Activated CD4-positive, alpha-beta T cell treated with anti-CD3 and anti-CD28 coated beads for 36 hours (primary cell): Measurements from ENCODE around the gene KCNC2. TPM values are rescaled to one million over a fixed set of nuclear protein-coding genes. Genes with fewer than 3 reads are reported as not detected.

Experiments
- ATAC-seq: fragments of 200-7000 bp; cut with Tn5 transposase; one replicate; pipeline ENCODE4 v1.10.0; 2021; ENCODE audit warnings: mild to moderate bottlenecking, moderate library complexity
- CTCF ChIA-PET: fragments of 350-600 bp; sonication (Branson Sonifier 250); formaldehyde crosslinking; loops from one replicate; lab custom pipeline; 2021; ENCODE audit warnings: antibody characterized with exemption; lab: Charles Lee
- POLR2A ChIA-PET: fragments of 350-600 bp; sonication (Branson Sonifier 250); formaldehyde crosslinking; loops from one replicate; lab custom pipeline; 2021; ENCODE audit warnings: antibody characterized with exemption, inconsistent platforms; lab: Charles Lee
- DNase-seq: peaks from one replicate; pipeline ENCODE4 v3.0.0-alpha.2; 2020
- H3K27ac Mint-ChIP-seq: one replicate; pipeline ENCODE4 v1.8.0; 2021; ENCODE audit warnings: mixed read lengths
- H3K27me3 Mint-ChIP-seq: one replicate; pipeline ENCODE4 v1.8.0; 2021; ENCODE audit warnings: mixed read lengths
- H3K36me3 Mint-ChIP-seq: one replicate; pipeline ENCODE4 v1.8.0; 2021; ENCODE audit warnings: low read depth, mixed read lengths
- H3K4me1 Mint-ChIP-seq: one replicate; pipeline ENCODE4 v1.8.0; 2021; ENCODE audit warnings: mixed read lengths
- H3K4me3 Mint-ChIP-seq: one replicate; pipeline ENCODE4 v1.8.0; 2021; ENCODE audit warnings: mild to moderate bottlenecking, moderate library complexity, mixed read lengths
- H3K9me3 Mint-ChIP-seq: one replicate; pipeline ENCODE4 v1.8.0; 2021; ENCODE audit warnings: low read depth, mixed read lengths
- intact Hi-C, 2 experiments: fragments of 100-400 bp; cut with DNase I in 1 of 2; cut with micrococcal nuclease in 1 of 2; formaldehyde crosslinking; loops; one replicate each; pipeline versions ENCODE4 v1.14.2 to v1.15.1; 2022 to 2024; cut with DNase I, micrococcal nuclease
- total RNA-seq, 2 experiments: library from RNA; stranded (reverse); gene quantifications; one replicate each; pipeline ENCODE4 v1.2.3, GENCODE V29; 2021

Gene KCNC2
- total RNA-seq, 2 experiments from 2014 or later: not detected

DNA sequence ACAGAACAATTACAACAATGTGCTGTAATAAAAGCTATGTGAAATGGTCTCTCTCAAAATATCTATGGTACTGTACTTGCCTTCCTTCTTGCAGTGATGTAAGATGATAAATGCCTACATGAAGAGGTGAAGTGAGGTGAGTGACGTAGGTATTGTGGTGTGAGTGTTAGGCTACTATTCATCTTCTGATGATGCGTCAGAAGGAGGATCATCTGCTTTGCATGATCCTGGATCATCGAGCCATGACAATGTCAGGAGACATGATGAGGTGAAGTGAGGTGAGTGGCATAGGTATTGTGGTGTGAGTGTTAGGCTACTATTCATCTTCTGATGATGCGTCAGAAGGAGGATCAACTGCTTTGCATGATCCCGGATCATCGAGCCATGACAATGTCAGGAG, 105.8 kb downstream of the KCNC2 start:
- no peak for ATAC-seq
- H3K27ac Mint-ChIP-seq: no peak overlapping the region
- POLR2A ChIA-PET: no interaction called here
- intact Hi-C loops: no loop called here
- H3K4me1 Mint-ChIP-seq: no peaks in the 10 kb centered on the region
- H3K9me3 Mint-ChIP-seq: no peaks in the 10 kb centered on the region
- H3K4me3 Mint-ChIP-seq: no peak overlapping the region
- no peaks in the 10 kb centered on the region for H3K27me3 Mint-ChIP-seq
- no peak for DNase-seq
- CTCF ChIA-PET: no interaction called here
- H3K36me3 Mint-ChIP-seq: no peaks in the 10 kb centered on the region

DNA sequence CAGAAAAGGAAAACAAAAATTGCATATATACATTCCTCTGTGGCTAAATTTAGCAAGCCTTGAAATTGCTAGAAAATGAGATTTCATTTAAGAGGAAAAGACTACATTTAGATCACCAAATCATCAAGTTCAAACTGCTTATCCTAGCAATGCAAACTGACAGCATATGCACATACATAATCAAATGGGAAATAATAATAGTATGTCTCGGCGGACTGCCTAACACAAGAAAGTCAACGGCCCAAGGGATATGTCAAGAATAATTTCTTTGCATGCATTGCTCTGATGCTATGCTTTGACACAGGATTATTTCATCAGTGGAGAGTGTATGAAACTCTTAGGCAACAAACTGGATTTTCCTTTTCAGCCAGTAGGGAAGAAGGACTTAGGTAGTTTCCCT, 107.9 kb downstream of the KCNC2 start:
- no peaks in the 10 kb centered on the region for H3K36me3 Mint-ChIP-seq
- H3K9me3 Mint-ChIP-seq: no peaks in the 10 kb centered on the region
- no peak overlapping the region for H3K4me3 Mint-ChIP-seq
- POLR2A ChIA-PET: no interaction called here
- no peaks in the 10 kb centered on the region for H3K27me3 Mint-ChIP-seq
- ATAC-seq: no peak
- intact Hi-C loops: no loop called here
- DNase-seq: no peak
- CTCF ChIA-PET: interaction anchor here (1.4 kb wide), 1 partner anchor 15 kb away, joined by 3 read pairs; no protein-coding TSS in a partner anchor
- no peaks in the 10 kb centered on the region for H3K4me1 Mint-ChIP-seq
- no peak overlapping the region for H3K27ac Mint-ChIP-seq

DNA sequence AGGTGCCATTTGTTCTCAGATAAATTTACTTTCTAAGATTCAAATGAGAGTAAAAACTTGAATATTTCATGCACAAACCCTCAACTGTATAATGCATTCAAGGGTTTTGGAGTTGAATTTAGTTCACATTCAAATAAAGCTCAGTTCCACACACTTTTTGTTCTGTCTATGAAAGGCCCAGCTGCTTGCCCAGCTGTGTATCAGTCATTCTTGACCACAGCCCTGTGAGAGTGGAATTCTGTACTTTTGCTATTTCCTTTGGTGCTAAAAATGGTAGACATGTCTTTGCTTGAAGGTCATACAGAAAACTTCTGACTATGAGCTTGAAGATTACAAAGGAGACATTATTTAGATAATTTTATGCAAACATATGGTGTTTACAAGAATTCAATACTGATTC, 110.4 kb downstream of the KCNC2 start:
- H3K36me3 Mint-ChIP-seq: no peaks in the 10 kb centered on the region
- no peak overlapping the region for H3K4me3 Mint-ChIP-seq
- no peak for DNase-seq
- ChIA-PET POLR2A (no interaction called here), CTCF (interaction anchor here (0.6 to 1.0 kb wide), 2 partner anchors 9 to 335 kb away, joined by 3 to 4 read pairs; no protein-coding TSS in a partner anchor)
- no peaks in the 10 kb centered on the region for H3K9me3 Mint-ChIP-seq
- no peak overlapping the region for H3K27ac Mint-ChIP-seq
- H3K27me3 Mint-ChIP-seq: no peaks in the 10 kb centered on the region
- no peak for ATAC-seq
- intact Hi-C loops: no loop called here
- H3K4me1 Mint-ChIP-seq: no peaks in the 10 kb centered on the region

DNA sequence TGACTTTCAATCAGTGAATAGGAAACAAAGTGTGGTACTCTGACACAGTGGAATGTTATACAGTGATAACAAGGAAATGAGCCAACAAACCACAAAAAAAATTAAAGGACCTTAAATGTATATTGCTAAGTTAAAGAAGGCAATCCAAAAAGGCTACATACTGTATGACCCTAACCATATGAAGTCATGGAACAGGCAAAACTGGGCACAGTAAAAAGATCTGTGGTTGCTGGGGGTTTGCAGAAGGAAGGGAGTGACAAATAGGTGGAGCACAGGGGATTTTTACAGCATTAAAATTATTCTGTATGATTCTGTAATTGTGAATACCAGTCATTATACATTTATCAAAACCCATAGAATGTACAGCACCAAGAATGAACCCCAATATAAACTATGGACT, 112.6 kb downstream of the KCNC2 start:
- POLR2A ChIA-PET: no interaction called here
- H3K4me1 Mint-ChIP-seq: no peaks in the 10 kb centered on the region
- H3K27me3 Mint-ChIP-seq: no peaks in the 10 kb centered on the region
- ATAC-seq (no peak), DNase-seq (no peak)
- intact Hi-C loops: no loop called here
- CTCF ChIA-PET: no interaction called here
- no peak overlapping the region for H3K4me3 Mint-ChIP-seq
- H3K27ac Mint-ChIP-seq: no peak overlapping the region
- no peaks in the 10 kb centered on the region for H3K36me3 Mint-ChIP-seq
- no peaks in the 10 kb centered on the region for H3K9me3 Mint-ChIP-seq

DNA sequence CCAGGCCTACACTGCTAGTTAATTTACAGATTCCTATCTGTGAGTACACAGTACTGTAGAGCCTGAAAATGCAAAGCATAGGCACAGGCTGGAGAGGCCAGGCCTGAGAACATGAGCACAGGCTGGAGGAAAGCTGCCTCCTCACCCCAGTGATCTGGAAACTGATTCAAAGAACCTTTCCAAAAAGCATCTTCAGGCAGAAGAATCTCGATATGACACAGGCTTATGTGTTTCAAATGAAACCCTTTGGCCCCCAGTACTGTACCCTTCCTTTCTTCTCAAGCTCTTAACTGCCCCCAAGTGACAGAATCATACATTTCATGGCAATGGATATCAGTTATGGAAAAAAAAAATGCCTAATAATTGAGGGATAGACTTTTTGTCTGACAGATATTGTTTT, 122.0 kb downstream of the KCNC2 start:
- H3K4me3 Mint-ChIP-seq: no peak overlapping the region
- no peaks in the 10 kb centered on the region for H3K9me3 Mint-ChIP-seq
- CTCF ChIA-PET: interaction anchor here (0.8 to 1.3 kb wide), 2 partner anchors 14 to 123 kb away, joined by 3 read pairs; no protein-coding TSS in a partner anchor
- intact Hi-C loops: no loop called here
- no peaks in the 10 kb centered on the region for H3K36me3 Mint-ChIP-seq
- ATAC-seq (peak; percentile 53), DNase-seq (no peak)
- no peaks in the 10 kb centered on the region for H3K4me1 Mint-ChIP-seq
- peaks cover 2% of the 10 kb centered on the region for H3K27me3 Mint-ChIP-seq
- POLR2A ChIA-PET: no interaction called here
- H3K27ac Mint-ChIP-seq: no peak overlapping the region

DNA sequence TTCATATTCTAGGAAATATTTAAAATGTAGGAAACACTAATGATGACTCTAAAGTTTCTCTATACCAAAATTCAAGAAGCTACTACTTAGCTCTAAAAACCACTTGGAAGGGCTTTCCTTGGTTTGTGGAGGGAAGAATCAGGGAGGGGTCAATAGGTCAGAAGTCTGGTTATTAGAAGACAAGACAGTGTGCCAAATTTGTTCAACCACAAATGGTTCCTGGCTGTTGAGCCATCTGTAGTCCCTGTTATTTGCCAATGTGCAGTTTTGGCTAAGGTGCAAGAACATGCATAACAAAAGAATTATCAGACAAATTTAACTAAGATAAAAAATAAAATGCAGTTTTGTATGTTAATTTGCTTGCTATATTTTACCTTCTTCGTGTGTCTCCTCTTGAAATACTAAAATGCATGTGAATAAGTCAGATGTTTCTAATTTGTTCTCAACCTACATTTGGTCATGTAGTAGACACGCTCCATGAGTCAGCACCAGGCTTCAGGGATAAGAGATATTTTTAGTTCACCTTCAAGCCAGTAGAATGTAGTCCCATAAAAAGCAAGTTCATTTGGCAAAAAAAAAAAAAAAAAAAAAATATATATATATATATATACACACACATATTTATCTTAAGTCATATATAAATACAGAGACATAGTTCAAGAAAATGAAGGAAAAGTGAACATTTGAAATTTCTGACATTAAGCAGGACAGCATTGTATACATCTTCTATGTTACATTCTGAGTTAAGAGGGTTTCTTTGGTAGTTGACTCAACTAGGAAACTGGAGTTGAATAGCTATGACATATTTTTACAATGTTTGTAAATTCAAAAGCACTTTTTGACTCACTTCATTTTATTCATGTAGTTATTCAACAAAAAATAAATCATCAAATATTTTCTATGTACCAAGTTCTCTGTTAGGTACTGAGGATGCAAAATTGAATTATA, 123.3 kb downstream of the KCNC2 start:
- CTCF ChIA-PET: interaction anchor here (1.3 kb wide), 1 partner anchor 16 kb away, joined by 3 read pairs; no protein-coding TSS in a partner anchor
- intact Hi-C loops: no loop called here
- Mint-ChIP-seq H3K27me3 (peaks cover 2% of the 10 kb centered on the region), H3K4me3 (no peak overlapping the region), H3K36me3 (no peaks in the 10 kb centered on the region), H3K9me3 (no peaks in the 10 kb centered on the region), H3K4me1 (no peaks in the 10 kb centered on the region), H3K27ac (no peak overlapping the region)
- ATAC-seq (peak; percentile 33), DNase-seq (no peak)
- POLR2A ChIA-PET: no interaction called here

DNA sequence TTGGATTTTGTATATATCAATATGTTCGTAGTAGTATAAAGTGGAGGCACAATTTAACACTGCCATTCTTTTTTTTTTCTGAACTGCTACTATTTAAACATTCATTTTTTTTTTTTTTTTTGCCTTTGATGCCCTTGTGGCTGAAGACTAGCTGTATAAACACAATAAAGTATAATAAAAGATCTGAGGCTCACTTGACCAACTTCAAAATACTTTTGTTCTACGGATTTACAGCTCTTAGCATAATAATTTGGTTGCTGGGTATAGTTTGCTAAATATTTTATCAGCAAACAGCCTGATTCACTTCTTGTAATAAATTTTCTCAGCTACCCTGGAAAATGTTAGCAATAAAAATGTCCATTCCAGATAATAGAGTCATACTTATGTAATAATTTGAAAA, 128.3 kb downstream of the KCNC2 start:
- no peak for DNase-seq
- Mint-ChIP-seq H3K4me3 (no peak overlapping the region), H3K27me3 (no peaks in the 10 kb centered on the region), H3K9me3 (no peaks in the 10 kb centered on the region), H3K36me3 (no peaks in the 10 kb centered on the region), H3K27ac (no peak overlapping the region), H3K4me1 (no peaks in the 10 kb centered on the region)
- ChIA-PET CTCF (no interaction called here), POLR2A (no interaction called here)
- no peak for ATAC-seq
- intact Hi-C loops: no loop called here

DNA sequence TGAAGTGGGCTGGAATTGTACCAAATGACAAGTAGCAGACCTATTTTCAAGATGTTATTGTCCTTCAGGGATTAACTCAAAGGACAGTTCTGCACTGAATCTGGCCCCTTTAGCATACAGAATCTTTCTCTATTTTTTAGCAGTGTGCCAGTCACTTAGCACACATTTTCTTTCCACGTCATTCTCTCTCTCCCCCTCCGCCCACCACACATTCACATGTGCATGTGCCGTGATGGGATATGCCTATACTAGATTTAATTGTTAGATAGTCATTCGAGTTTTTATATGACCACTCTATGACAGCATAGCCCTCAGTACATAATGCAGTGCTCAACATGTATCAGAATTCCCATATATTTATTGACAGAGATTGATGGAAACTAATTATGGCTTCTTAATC, 129.1 kb downstream of the KCNC2 start:
- Mint-ChIP-seq H3K4me3 (no peak overlapping the region), H3K27ac (no peak overlapping the region), H3K36me3 (no peaks in the 10 kb centered on the region), H3K27me3 (no peaks in the 10 kb centered on the region), H3K9me3 (no peaks in the 10 kb centered on the region), H3K4me1 (no peaks in the 10 kb centered on the region)
- ATAC-seq (no peak), DNase-seq (no peak)
- ChIA-PET POLR2A (no interaction called here), CTCF (no interaction called here)
- intact Hi-C loops: no loop called here

DNA sequence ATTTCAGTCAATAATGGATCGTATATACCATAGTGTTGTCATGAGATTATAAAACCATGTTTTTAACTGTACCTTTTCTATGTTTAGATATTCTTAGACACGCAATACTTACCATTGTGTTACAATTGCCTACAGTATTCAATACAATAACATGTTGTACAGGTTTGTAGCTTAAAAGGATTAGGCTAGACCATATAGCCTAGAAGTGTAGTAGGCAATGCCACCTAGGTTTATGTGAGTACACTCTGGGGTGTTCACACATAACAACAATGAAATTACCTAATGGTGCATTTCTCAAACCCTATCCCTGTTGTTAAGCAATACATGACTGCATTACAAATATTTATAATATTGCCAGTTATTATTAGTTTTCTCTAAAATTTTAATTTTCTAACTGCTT, 144.2 kb downstream of the KCNC2 start:
- Mint-ChIP-seq H3K4me1 (no peaks in the 10 kb centered on the region), H3K27me3 (peaks cover 2% of the 10 kb centered on the region), H3K36me3 (no peaks in the 10 kb centered on the region), H3K9me3 (no peaks in the 10 kb centered on the region), H3K27ac (no peak overlapping the region), H3K4me3 (no peak overlapping the region)
- DNase-seq (no peak), ATAC-seq (no peak)
- POLR2A ChIA-PET: no interaction called here
- intact Hi-C loops: no loop called here
- CTCF ChIA-PET: interaction anchor here (1.0 kb wide), 1 partner anchor 12 kb away, joined by 3 read pairs; no protein-coding TSS in a partner anchor

DNA sequence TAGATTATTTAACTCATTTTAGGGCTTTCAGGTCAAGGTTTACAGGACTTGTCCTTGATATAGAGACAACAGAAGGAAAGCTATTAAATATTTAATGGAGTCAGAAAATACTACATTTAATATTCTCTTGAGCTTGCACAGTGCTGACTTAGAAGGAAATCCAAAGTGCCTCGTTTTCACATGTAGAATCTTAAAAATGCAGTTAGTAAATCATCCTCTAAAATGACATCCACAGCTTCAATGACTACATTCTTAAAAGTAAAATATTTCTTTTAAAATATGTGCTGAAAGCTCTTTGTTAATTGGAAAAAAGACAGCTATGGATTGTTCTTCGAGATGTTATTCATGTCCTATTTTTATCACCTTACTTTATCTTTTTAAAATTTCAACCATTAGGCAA, 146.9 kb downstream of the KCNC2 start:
- H3K4me3 Mint-ChIP-seq: no peak overlapping the region
- POLR2A ChIA-PET: no interaction called here
- H3K27me3 Mint-ChIP-seq: no peaks in the 10 kb centered on the region
- ATAC-seq: no peak
- intact Hi-C loops: no loop called here
- no peak for DNase-seq
- no peaks in the 10 kb centered on the region for H3K4me1 Mint-ChIP-seq
- CTCF ChIA-PET: interaction anchor here (0.6 kb wide), 1 partner anchor 195 kb away, joined by 3 read pairs; no protein-coding TSS in a partner anchor
- H3K27ac Mint-ChIP-seq: no peak overlapping the region
- no peaks in the 10 kb centered on the region for H3K9me3 Mint-ChIP-seq
- H3K36me3 Mint-ChIP-seq: no peaks in the 10 kb centered on the region

DNA sequence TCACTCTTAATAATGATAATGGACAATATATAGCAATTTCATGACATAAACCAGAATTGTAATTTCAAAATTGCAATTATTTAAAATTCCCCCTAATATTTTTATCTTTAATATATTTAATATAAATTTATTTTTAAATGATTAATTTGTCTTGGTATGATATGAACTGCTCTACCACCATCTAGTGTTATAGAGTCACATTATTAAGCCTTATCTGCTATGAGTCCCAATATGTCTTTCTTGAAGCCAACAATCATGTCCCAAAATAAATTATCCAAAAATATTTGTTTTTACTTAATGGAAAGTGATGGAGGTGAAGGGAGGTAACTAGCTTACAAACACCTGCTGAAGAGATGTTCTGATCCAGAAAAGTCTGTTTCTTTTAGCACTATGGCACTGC, 151.4 kb downstream of the KCNC2 start:
- Mint-ChIP-seq H3K36me3 (no peaks in the 10 kb centered on the region), H3K9me3 (no peaks in the 10 kb centered on the region), H3K27me3 (no peaks in the 10 kb centered on the region), H3K4me3 (no peak overlapping the region), H3K27ac (no peak overlapping the region), H3K4me1 (no peaks in the 10 kb centered on the region)
- intact Hi-C loops: no loop called here
- POLR2A ChIA-PET: no interaction called here
- CTCF ChIA-PET: no interaction called here
- DNase-seq (no peak), ATAC-seq (no peak)

DNA sequence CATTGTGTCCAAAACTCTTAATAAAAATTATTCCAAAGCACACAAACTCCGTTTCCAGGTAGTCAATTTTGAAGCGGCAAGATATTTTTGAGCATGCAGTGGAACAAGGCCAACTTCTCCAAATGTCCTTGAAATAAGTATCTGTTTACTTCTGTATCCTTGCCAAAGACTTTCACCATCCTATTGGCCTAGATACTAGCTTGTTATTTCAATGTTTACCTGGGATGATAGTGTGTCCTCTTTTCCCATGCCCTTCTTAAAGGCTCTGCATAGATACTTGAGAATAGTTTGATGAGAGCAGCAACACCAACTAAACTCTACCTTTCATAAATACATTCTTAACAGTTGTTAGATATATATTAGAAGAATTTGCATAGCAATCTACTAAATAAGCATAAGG, 160.9 kb downstream of the KCNC2 start:
- ATAC-seq (no peak), DNase-seq (no peak)
- Mint-ChIP-seq H3K9me3 (no peaks in the 10 kb centered on the region), H3K27me3 (no peaks in the 10 kb centered on the region), H3K4me1 (no peaks in the 10 kb centered on the region), H3K27ac (no peak overlapping the region), H3K4me3 (no peak overlapping the region), H3K36me3 (no peaks in the 10 kb centered on the region)
- ChIA-PET POLR2A (no interaction called here), CTCF (no interaction called here)
- intact Hi-C loops: no loop called here
